Spinal cord (tissue), 10 donors: ENCODE measurements around the gene SPOCD1. TPM values are rescaled to one million over a fixed set of nuclear protein-coding genes. Genes with fewer than 3 reads are reported as not detected.

Source experiments
- DNase-seq, 6 donors: peaks; one replicate each; pipeline versions ENCODE4 v3.0.0 to v3.0.0-alpha.2; 2013 to 2015; ENCODE audit warnings: low spot score in 6 of 6, low read depth in 4 of 6
- H3K27ac ChIP-seq: one replicate; pipeline ENCODE4 v1.5.1; 2013; ENCODE audit warnings: low read depth, low read length, control low read depth
- H3K27me3 ChIP-seq: one replicate; pipeline ENCODE4 v1.6.1; 2013; ENCODE audit warnings: low read length; ENCODE audit not compliant: control insufficient read depth, insufficient read depth
- H3K36me3 ChIP-seq: one replicate; pipeline ENCODE4 v1.6.1; 2013; ENCODE audit warnings: low read length; ENCODE audit not compliant: control insufficient read depth, insufficient read depth
- H3K4me1 ChIP-seq: one replicate; pipeline ENCODE4 v1.6.1; 2013; ENCODE audit warnings: low read length; ENCODE audit not compliant: control insufficient read depth, insufficient read depth
- H3K4me3 ChIP-seq: one replicate; pipeline ENCODE4 v1.5.1; 2013; ENCODE audit warnings: low read depth, low read length, control low read depth
- H3K9me3 ChIP-seq: one replicate; pipeline ENCODE4 v1.6.1; 2013; ENCODE audit warnings: low read length; ENCODE audit not compliant: control insufficient read depth, insufficient read depth
- WGBS: methylation state at CpG from one replicate; pipeline ENCODE4 v1.1.5; 2013; ENCODE audit warnings: missing lambda C conversion rate; ENCODE audit not compliant: insufficient coverage; 5-methylcytosine and 5-hydroxymethylcytosine counted together
- polyA plus RNA-seq, 2 donors: library from polyadenylated mRNA; unstranded; fragments of 120-200 nt; gene quantifications; one replicate each; pipeline ENCODE4 v1.2.1, GENCODE V29; 2013; ENCODE audit not compliant: insufficient read length in 2 of 2
- total RNA-seq, 2 donors: library from RNA; depleted of rRNA in 1 of 2; stranded (reverse); fragments of 120-200 nt in 1 of 2; fragments of >200 nt in 1 of 2; gene quantifications; one replicate each; pipeline versions ENCODE4 v1.2.3 to v1.2.4, GENCODE V29; 2013 to 2014
- donor health status: healthy.

Gene SPOCD1
- total and polyA plus RNA-seq, 4 donors: 0.15 to 0.44 (median 0.36) TPM

- peak overlapping the region; percentile 71 for H3K4me3 ChIP-seq
- H3K27me3 ChIP-seq: no peaks in the 10 kb centered on the region
- H3K36me3 ChIP-seq: peaks cover 3% of the 10 kb centered on the region
- H3K4me1 ChIP-seq: peaks cover 73% of the 10 kb centered on the region
- WGBS: under 1% methylated on average over 59 of the region's 60 CpGs
- no peaks in the 10 kb centered on the region for H3K9me3 ChIP-seq
- peak overlapping the region; percentile 78 for H3K27ac ChIP-seq
- DNase-seq: peak in 3 of 6 donors; percentile 74 to 93 (median 91)
Observed at GRCh38 chr1:31762726-31763670, 52.8 kb downstream of the SPOCD1 start.

- Histone ChIP-seq H3K9me3 (no peaks in the 10 kb centered on the region), H3K27me3 (no peaks in the 10 kb centered on the region), H3K4me1 (peaks cover 74% of the 10 kb centered on the region), H3K27ac (no peak overlapping the region), H3K4me3 (peak overlapping the region; percentile 71), H3K36me3 (peaks cover 6% of the 10 kb centered on the region)
- DNase-seq: no peak
- 27% methylated on average over 7 of the region's 7 CpGs for WGBS
Observed at GRCh38 chr1:31762323-31762722, 53.5 kb downstream of the SPOCD1 start.

- H3K4me1 ChIP-seq: peaks cover 74% of the 10 kb centered on the region
- no peaks in the 10 kb centered on the region for H3K27me3 ChIP-seq
- H3K27ac ChIP-seq: no peak overlapping the region
- no peaks in the 10 kb centered on the region for H3K9me3 ChIP-seq
- DNase-seq: no peak
- H3K4me3 ChIP-seq: peak overlapping the region; percentile 71
- H3K36me3 ChIP-seq: peaks cover 6% of the 10 kb centered on the region
- WGBS: no CpG with 5 or more reads among the region's 6 CpGs
Observed at GRCh38 chr1:31761883-31762282, 53.9 kb downstream of the SPOCD1 start.

- Histone ChIP-seq H3K9me3 (no peaks in the 10 kb centered on the region), H3K36me3 (peaks cover 16% of the 10 kb centered on the region), H3K27me3 (no peaks in the 10 kb centered on the region), H3K4me1 (peaks cover 73% of the 10 kb centered on the region), H3K4me3 (peak overlapping the region; percentile 54), H3K27ac (peak overlapping the region; percentile 76)
- DNase-seq: peak in 2 of 6 donors; percentile 80 to 84
- 1% methylated on average over 59 of the region's 63 CpGs for WGBS
Observed at GRCh38 chr1:31760471-31761470, 55.1 kb downstream of the SPOCD1 start.

DNA sequence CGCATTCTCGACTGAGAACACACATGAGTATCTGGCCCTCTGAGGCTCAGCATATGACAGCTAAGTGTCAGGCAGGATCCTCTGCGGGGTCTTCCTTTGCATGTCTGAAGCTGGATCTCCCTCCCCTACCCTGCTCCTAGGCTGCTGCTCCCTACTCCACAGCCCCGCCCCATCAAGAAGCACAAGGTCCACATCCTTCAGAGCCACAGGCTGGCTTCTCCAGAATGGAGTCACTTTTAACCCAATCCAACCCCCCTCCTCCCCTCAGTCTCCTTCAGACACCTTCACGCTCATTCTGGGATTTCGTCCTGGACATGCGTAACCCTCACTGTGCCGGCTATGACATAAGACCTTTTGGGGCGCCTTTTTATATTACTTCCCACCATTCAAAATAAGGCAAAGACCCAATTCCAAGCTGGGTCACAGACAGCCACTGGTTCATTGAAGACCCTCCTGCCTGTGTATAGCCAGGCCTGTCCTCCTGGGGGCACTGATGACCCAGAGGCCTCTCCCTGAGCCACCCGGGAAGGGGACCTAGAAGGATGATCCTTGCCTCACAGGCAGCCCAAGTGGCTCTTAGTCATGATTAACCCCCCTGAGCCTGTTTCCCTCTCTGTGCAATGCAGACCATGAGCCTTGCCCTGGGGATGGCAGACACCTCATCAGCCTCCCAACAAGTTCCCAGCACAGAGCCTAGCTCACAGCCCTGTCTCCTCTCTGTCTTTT, 56.4 kb downstream of the SPOCD1 start:
- no peak overlapping the region for H3K4me3 ChIP-seq
- peak overlapping the region; percentile 25 for H3K27ac ChIP-seq
- no peaks in the 10 kb centered on the region for H3K27me3 ChIP-seq
- no peaks in the 10 kb centered on the region for H3K9me3 ChIP-seq
- peaks cover 73% of the 10 kb centered on the region for H3K4me1 ChIP-seq
- no peak for DNase-seq
- WGBS: 47% methylated on average over 10 of the region's 10 CpGs
- peaks cover 27% of the 10 kb centered on the region for H3K36me3 ChIP-seq

- no peak overlapping the region for H3K4me3 ChIP-seq
- H3K4me1 ChIP-seq: peaks cover 77% of the 10 kb centered on the region
- no peaks in the 10 kb centered on the region for H3K27me3 ChIP-seq
- H3K36me3 ChIP-seq: peaks cover 33% of the 10 kb centered on the region
- no peak overlapping the region for H3K27ac ChIP-seq
- no peaks in the 10 kb centered on the region for H3K9me3 ChIP-seq
- 33% methylated on average over 1 of the region's 7 CpGs for WGBS
- DNase-seq: no peak
Observed at GRCh38 chr1:31758823-31759222, 57.0 kb downstream of the SPOCD1 start.

DNA sequence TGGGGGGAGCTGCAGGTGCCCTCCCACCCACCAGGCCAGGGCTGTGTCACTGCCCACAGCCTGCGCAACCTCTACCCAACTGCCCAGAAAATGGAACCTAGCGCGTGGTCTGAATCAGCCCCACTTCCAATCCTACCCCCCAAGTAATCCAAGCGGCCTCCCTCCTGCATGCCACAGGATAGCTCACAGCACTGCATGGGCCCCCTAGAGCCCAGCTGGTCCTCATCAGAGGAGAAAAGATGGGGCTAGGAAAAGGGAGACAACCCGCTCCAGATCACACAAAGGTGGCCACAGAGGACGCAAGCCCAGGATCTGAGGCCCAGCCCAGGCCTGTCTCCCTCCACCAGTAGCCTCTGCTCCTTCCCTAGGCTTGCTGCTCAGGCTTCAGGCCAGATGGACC, 57.8 kb downstream of the SPOCD1 start:
- peaks cover 33% of the 10 kb centered on the region for H3K36me3 ChIP-seq
- H3K4me3 ChIP-seq: no peak overlapping the region
- H3K4me1 ChIP-seq: peaks cover 80% of the 10 kb centered on the region
- WGBS: 97% methylated on average over 4 of the region's 6 CpGs
- no peak overlapping the region for H3K27ac ChIP-seq
- H3K9me3 ChIP-seq: no peaks in the 10 kb centered on the region
- H3K27me3 ChIP-seq: no peaks in the 10 kb centered on the region
- DNase-seq: no peak

- Histone ChIP-seq H3K4me3 (no peak overlapping the region), H3K27ac (no peak overlapping the region), H3K36me3 (peaks cover 39% of the 10 kb centered on the region), H3K4me1 (peaks cover 81% of the 10 kb centered on the region), H3K9me3 (no peaks in the 10 kb centered on the region), H3K27me3 (no peaks in the 10 kb centered on the region)
- WGBS: 69% methylated on average over 3 of the region's 8 CpGs
- no peak for DNase-seq
Observed at GRCh38 chr1:31757204-31757679, 58.6 kb downstream of the SPOCD1 start.

DNA sequence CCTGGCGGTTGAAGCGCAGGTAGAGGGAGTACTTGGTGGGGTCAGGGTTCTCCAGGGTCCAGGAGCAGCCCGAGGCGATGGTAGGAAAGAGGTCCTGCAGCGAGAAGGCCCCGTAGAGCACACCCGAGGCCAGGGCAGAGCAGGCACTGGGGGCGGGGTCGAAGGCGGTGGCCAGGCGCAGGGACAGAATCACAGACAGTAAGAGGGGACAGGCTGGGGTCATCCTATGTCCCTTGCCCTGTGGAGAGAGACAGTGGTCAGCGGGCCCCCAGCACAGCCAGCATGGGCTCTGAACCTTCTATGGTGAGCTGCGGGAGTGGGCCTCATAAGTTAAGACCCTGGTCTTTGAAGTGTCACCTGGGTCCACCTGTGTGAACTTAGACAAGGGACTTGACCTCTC, 59.2 kb downstream of the SPOCD1 start:
- H3K27ac ChIP-seq: no peak overlapping the region
- no peak overlapping the region for H3K4me3 ChIP-seq
- peaks cover 43% of the 10 kb centered on the region for H3K36me3 ChIP-seq
- no peaks in the 10 kb centered on the region for H3K9me3 ChIP-seq
- no peaks in the 10 kb centered on the region for H3K27me3 ChIP-seq
- DNase-seq: no peak
- peaks cover 81% of the 10 kb centered on the region for H3K4me1 ChIP-seq
- 87% methylated on average over 13 of the region's 13 CpGs for WGBS
